ENCODE data around the gene ZNF831. TPM values are rescaled to one million over a fixed set of nuclear protein-coding genes. Genes with fewer than 3 reads are reported as not detected.

Gene ZNF831
- total RNA-seq, 1 donor from 2014 or later, result 4.0 TPM

DNA sequence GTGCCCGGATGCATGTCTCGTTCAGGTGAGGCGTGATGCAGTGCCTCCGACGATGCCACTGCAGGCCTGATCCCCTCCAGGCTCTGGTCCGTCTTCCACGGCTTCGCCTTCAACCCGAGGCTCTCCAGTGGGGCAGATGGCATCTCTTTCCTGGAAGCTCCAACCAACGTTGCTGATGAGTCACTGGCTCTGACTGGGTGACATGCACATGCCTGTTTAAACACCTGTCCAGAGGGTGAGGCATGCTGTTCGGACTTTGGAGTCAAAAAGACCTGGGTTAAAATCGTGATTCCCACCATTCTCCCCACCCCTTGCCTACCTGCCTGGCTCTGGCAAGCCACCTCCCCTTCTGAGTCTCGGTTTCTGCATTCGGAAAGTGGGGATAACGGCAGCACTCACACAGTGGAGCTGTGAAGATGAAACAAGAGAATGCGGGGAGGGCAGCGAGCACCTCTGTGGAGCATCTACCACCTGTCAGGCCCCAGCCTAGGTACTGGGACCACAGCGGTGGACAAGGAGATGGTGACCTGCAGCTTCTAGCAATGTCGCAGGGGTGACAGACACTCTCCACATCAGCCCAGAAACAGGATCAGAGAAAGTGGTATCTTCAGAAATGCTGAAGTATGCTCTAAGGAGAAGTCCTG is 128.2 kb downstream of the ZNF831 start:
- Mint-ChIP-seq H3K4me3 (no peak overlapping the region), H3K9me3 (no peaks in the 10 kb centered on the region), H3K27me3 (peaks cover 22% of the 10 kb centered on the region), H3K27ac (no peak overlapping the region), H3K36me3 (ENCODE audit: low read depth) (no peaks in the 10 kb centered on the region), H3K4me1 (no peaks in the 10 kb centered on the region)
- POLR2A ChIA-PET, result no interaction called here
- CTCF ChIA-PET, result no interaction called here
- intact Hi-C loops (cut with micrococcal nuclease), result no loop called here
- DNase-seq, result no peak
- TF ChIP-seq, protein P1, sequence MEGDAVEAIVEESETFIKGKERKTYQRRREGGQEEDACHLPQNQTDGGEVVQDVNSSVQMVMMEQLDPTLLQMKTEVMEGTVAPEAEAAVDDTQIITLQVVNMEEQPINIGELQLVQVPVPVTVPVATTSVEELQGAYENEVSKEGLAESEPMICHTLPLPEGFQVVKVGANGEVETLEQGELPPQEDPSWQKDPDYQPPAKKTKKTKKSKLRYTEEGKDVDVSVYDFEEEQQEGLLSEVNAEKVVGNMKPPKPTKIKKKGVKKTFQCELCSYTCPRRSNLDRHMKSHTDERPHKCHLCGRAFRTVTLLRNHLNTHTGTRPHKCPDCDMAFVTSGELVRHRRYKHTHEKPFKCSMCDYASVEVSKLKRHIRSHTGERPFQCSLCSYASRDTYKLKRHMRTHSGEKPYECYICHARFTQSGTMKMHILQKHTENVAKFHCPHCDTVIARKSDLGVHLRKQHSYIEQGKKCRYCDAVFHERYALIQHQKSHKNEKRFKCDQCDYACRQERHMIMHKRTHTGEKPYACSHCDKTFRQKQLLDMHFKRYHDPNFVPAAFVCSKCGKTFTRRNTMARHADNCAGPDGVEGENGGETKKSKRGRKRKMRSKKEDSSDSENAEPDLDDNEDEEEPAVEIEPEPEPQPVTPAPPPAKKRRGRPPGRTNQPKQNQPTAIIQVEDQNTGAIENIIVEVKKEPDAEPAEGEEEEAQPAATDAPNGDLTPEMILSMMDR (IDR thresholded peaks at IDR 0.05), result no peak
- ATAC-seq (ENCODE audit: low read depth), result no peak

DNA sequence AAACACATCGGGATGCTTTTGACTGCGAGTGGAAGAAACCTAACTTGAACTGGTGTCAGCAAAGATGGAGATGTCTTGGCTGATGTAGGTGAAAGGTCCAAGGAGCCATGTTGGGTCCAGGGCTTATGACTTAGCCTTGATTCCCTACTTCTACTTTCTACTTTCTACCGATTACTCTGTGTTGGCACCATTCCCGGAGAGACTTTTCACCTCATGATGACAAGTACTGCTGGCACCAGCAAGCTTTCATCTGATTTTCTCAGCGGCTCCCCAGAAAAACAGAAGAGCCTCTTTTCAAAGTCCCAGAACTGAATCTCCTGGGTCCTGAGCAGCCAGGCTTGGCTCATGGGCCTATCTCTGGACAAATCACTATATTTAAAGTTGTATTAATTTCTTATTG is 131.9 kb downstream of the ZNF831 start:
- peaks cover 45% of the 10 kb centered on the region for H3K27me3 Mint-ChIP-seq
- DNase-seq, result no peak
- TF ChIP-seq, protein P1 (IDR thresholded peaks at IDR 0.05), result no peak
- intact Hi-C loops (cut with micrococcal nuclease), result no loop called here
- CTCF ChIA-PET, result no interaction called here
- ATAC-seq (ENCODE audit: low read depth), result no peak
- no peak overlapping the region for H3K27ac Mint-ChIP-seq
- POLR2A ChIA-PET, result no interaction called here
- H3K9me3 Mint-ChIP-seq, result no peaks in the 10 kb centered on the region
- H3K4me1 Mint-ChIP-seq, result no peaks in the 10 kb centered on the region
- H3K36me3 Mint-ChIP-seq (ENCODE audit: low read depth), result no peaks in the 10 kb centered on the region
- no peak overlapping the region for H3K4me3 Mint-ChIP-seq

DNA sequence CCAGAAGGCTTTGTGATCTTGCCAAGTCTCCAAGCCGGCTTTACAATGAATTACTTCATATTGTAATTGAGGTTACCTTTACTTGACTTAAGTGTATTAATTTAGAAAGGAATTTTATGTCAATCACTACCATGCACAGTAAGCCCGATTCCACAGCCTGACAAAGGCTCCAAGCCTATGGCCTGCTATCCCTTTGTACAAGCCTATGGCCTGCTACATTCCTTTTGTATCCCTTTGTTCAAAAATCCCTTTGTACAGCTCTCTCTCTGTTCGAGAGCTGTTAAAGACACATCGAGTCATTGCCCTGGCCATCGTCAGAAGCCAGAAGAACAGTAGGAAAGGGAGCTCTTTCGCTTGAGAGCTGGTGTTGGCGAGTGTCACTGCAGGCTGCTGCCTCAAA is 134.1 kb downstream of the ZNF831 start:
- no peaks in the 10 kb centered on the region for H3K4me1 Mint-ChIP-seq

DNA sequence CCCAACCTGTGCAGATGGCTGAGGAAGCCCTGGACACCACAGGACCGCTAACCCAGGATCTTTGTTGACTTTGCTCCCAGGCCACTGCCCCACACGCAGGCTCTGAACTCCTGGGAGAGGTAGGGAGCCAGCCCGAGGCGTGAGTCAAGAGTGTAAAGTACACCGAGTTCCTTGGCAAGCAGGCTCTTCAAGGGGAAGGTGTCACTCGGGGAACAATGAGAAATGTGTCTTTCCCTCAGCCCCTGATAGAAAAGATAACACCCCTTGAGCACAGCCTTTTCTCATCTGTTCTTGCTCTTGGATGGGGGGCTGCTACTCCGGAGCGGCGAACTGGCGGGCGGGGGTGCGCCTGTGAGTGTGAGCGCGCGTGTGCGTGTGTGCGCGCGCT is 136.3 kb downstream of the ZNF831 start:
- intact Hi-C loops (cut with micrococcal nuclease), result no loop called here
- ATAC-seq (ENCODE audit: low read depth), result no peak
- Mint-ChIP-seq H3K27ac (no peak overlapping the region), H3K36me3 (ENCODE audit: low read depth) (no peaks in the 10 kb centered on the region), H3K4me1 (no peaks in the 10 kb centered on the region), H3K4me3 (no peak overlapping the region), H3K27me3 (peaks cover 61% of the 10 kb centered on the region), H3K9me3 (no peaks in the 10 kb centered on the region)
- no peak for DNase-seq
- CTCF ChIA-PET, result no interaction called here
- POLR2A ChIA-PET, result no interaction called here
- TF ChIP-seq, protein P1 (IDR thresholded peaks at IDR 0.05), result no peak

More for the DNA sequence above, 134.1 kb downstream of the ZNF831 start:
- Mint-ChIP-seq H3K4me3 (no peak overlapping the region), H3K9me3 (no peaks in the 10 kb centered on the region), H3K27me3 (peaks cover 54% of the 10 kb centered on the region), H3K27ac (no peak overlapping the region), H3K36me3 (ENCODE audit: low read depth) (no peaks in the 10 kb centered on the region)
- no peak for ATAC-seq (ENCODE audit: low read depth)
- DNase-seq, result no peak
- POLR2A ChIA-PET, result no interaction called here
- intact Hi-C loops (cut with micrococcal nuclease), result no loop called here
- CTCF ChIA-PET, result no interaction called here
- TF ChIP-seq, protein P1 (IDR thresholded peaks at IDR 0.05), result no peak

DNA sequence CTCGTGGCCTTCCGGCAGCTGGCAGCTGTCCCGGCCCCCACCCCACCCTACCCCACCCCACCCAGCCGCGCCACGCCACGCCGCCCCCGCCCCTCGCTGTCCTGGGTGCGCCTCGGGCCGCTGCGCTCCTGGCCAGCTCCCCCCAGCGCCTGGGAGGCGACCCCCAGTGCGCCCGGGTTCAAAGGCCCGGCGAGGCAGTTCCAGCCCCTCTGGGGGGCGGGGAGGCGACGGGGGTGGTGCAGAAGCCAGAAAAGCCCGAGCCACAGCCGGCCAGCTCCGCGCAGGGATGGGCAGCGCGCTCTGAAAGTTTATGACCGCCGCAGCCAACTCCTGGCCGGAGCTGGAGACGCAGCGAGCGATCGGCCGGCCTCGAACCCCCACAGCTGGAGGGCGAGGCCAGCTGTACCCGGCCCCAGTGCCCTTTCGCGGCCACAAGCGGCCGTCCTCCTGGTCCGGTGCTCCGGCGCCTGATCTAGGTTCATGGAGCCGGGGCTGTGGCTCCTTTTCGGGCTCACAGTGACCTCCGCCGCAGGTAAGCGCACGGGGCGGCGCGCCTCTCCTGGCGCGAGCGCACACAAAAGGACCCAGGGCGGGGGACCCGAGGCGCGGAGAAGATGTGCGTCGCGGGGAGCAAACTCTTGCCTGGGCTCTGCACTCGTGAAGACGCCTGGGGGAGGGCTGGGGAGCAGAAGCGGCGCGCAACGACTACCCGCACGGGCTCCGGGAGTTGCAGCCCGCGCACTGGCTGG is 136.9 kb downstream of the ZNF831 start, which contains the start of gene EDN3:
TSS of gene EDN3 (plus strand) at position 279 of the 749 bp plus-strand sequence. CDS start at position 481, 202 bp downstream.
- TF ChIP-seq, protein P1 (IDR thresholded peaks at IDR 0.05), result no peak
- ChIA-PET CTCF (no interaction called here), POLR2A (no interaction called here)
- ATAC-seq (ENCODE audit: low read depth), result no peak
- intact Hi-C loops (cut with micrococcal nuclease), result no loop called here
- H3K4me3 Mint-ChIP-seq, result no peak within 1 kb of the TSS
- no peak for DNase-seq
- H3K9me3 Mint-ChIP-seq, result no peaks in the 10 kb centered on the region
- no peaks in the 10 kb centered on the region for H3K36me3 Mint-ChIP-seq (ENCODE audit: low read depth)
- no peak within 1 kb of the TSS for H3K27ac Mint-ChIP-seq
- H3K27me3 Mint-ChIP-seq, result peaks cover 63% of the 10 kb centered on the region
- no peaks in the 10 kb centered on the region for H3K4me1 Mint-ChIP-seq
